ENCODE results near the gene MARS1. TPM values are rescaled to one million over a fixed set of nuclear protein-coding genes. Genes with fewer than 3 reads are reported as not detected.
"Not testable (repeated sequence)": the region's sequence is repeated elsewhere in the genome, so short reads cannot be mapped to it uniquely, and the experiment has no call there.

Gene MARS1
- polyA plus RNA-seq, 1 donor, result 81.9 TPM

GRCh38 chr12:57511588-57512325, 23.9 kb downstream of the MARS1 start:
- Histone ChIP-seq H3K36me3 (ENCODE audit: control insufficient read depth, insufficient read depth, low read length) (peaks cover 71% of the 10 kb centered on the region), H3K4me3 (ENCODE audit: low read length) (no peak overlapping the region), H3K9me3 (ENCODE audit: control insufficient read depth, low read depth, low read length) (no peaks in the 10 kb centered on the region), H3K27me3 (ENCODE audit: control insufficient read depth, insufficient read depth, low read length) (no peaks in the 10 kb centered on the region), H3K4me1 (ENCODE audit: control insufficient read depth, insufficient read depth, low read length) (no peaks in the 10 kb centered on the region), H3K27ac (ENCODE audit: low read length) (no peak overlapping the region)
- WGBS (ENCODE audit: insufficient coverage, low lambda C conversion rate), result no CpG with 5 or more reads among the region's 7 CpGs
- DNase-seq, result no peak

- no peaks in the 10 kb centered on the region for H3K27me3 ChIP-seq (ENCODE audit: control insufficient read depth, insufficient read depth, low read length)
- no peak for DNase-seq
- H3K4me3 ChIP-seq (ENCODE audit: low read length), result no peak overlapping the region
- no peak overlapping the region for H3K27ac ChIP-seq (ENCODE audit: low read length)
- peaks cover 79% of the 10 kb centered on the region for H3K36me3 ChIP-seq (ENCODE audit: control insufficient read depth, insufficient read depth, low read length)
- H3K4me1 ChIP-seq (ENCODE audit: control insufficient read depth, insufficient read depth, low read length), result no peaks in the 10 kb centered on the region
- no CpG with 5 or more reads among the region's 6 CpGs for WGBS (ENCODE audit: insufficient coverage, low lambda C conversion rate)
- H3K9me3 ChIP-seq (ENCODE audit: control insufficient read depth, low read depth, low read length), result no peaks in the 10 kb centered on the region
Observed at GRCh38 chr12:57512665-57513064, 24.8 kb downstream of the MARS1 start.

- Histone ChIP-seq H3K36me3 (ENCODE audit: control insufficient read depth, insufficient read depth, low read length) (peaks cover 79% of the 10 kb centered on the region), H3K27ac (ENCODE audit: low read length) (no peak overlapping the region), H3K4me1 (ENCODE audit: control insufficient read depth, insufficient read depth, low read length) (peaks cover 5% of the 10 kb centered on the region), H3K27me3 (ENCODE audit: control insufficient read depth, insufficient read depth, low read length) (no peaks in the 10 kb centered on the region), H3K4me3 (ENCODE audit: low read length) (no peak overlapping the region), H3K9me3 (ENCODE audit: control insufficient read depth, low read depth, low read length) (no peaks in the 10 kb centered on the region)
- WGBS (ENCODE audit: insufficient coverage, low lambda C conversion rate), result no CpG with 5 or more reads among the region's 5 CpGs
- DNase-seq, result no peak
Observed at GRCh38 chr12:57513266-57513665, 25.4 kb downstream of the MARS1 start.

DNA sequence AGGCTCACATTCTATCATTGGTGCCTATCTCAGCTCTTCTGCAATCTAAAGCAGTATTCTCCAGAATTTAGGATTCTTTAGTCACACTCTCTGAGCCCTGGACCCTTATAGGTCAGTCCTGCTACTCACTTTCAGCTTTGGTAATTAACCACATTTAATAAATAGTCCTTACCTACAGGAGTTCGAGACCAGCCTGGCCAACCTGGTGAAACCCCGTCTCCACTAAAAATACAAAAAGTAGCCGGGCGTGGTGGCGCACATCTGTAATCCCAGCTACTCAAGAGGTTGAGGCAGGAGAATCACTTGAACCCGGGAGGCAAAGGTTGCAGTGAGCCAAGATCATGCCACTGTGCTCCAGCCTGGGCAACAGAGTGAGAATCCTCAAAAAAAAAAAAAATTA, 25.8 kb downstream of the MARS1 start:
- H3K27ac ChIP-seq (ENCODE audit: low read length); H3K27me3 ChIP-seq (ENCODE audit: control insufficient read depth, insufficient read depth, low read length); H3K4me3 ChIP-seq (ENCODE audit: low read length); H3K9me3 ChIP-seq (ENCODE audit: control insufficient read depth, low read depth, low read length); H3K4me1 ChIP-seq (ENCODE audit: control insufficient read depth, insufficient read depth, low read length); DNase-seq: not testable (repeated sequence)
- WGBS (ENCODE audit: insufficient coverage, low lambda C conversion rate), result 100% methylated on average over 2 of the region's 6 CpGs
- H3K36me3 ChIP-seq (ENCODE audit: control insufficient read depth, insufficient read depth, low read length), result peaks cover 79% of the 10 kb centered on the region

DNA sequence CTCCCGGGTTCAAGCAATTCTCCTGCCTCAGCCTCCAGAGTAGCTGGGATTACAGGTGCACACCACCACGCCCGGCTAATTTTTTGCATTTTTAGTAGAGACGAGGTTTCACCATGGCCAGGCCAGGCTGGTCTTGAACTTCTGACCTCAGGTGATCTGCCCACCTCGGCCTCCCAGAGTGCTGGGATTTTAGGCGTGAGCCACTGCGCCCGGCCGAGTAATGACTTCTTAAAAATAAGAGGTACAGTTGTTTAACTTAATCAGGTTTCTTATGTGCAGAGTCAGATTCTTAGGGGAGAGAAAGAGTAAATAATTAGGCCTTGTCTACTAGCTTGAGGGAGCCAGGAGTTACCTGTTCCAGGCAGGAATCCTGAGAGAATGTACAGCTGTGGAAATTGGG, 26.4 kb downstream of the MARS1 start:
- Histone ChIP-seq H3K36me3 (ENCODE audit: control insufficient read depth, insufficient read depth, low read length) (peaks cover 76% of the 10 kb centered on the region), H3K4me1 (ENCODE audit: control insufficient read depth, insufficient read depth, low read length) (peaks cover 11% of the 10 kb centered on the region)
- WGBS (ENCODE audit: insufficient coverage, low lambda C conversion rate), result no CpG with 5 or more reads among the region's 9 CpGs
- not testable (repeated sequence) for H3K9me3 ChIP-seq (ENCODE audit: control insufficient read depth, low read depth, low read length); H3K27me3 ChIP-seq (ENCODE audit: control insufficient read depth, insufficient read depth, low read length); H3K27ac ChIP-seq (ENCODE audit: low read length); H3K4me3 ChIP-seq (ENCODE audit: low read length); DNase-seq

GRCh38 chr12:57514720-57515407, 27.0 kb downstream of the MARS1 start:
- DNase-seq, result no peak
- Histone ChIP-seq H3K4me1 (ENCODE audit: control insufficient read depth, insufficient read depth, low read length) (peaks cover 11% of the 10 kb centered on the region), H3K4me3 (ENCODE audit: low read length) (no peak overlapping the region), H3K9me3 (ENCODE audit: control insufficient read depth, low read depth, low read length) (no peaks in the 10 kb centered on the region), H3K36me3 (ENCODE audit: control insufficient read depth, insufficient read depth, low read length) (peaks cover 73% of the 10 kb centered on the region), H3K27me3 (ENCODE audit: control insufficient read depth, insufficient read depth, low read length) (no peaks in the 10 kb centered on the region), H3K27ac (ENCODE audit: low read length) (no peak overlapping the region)
- WGBS (ENCODE audit: insufficient coverage, low lambda C conversion rate), result no CpG with 5 or more reads among the region's 9 CpGs

- H3K4me1 ChIP-seq (ENCODE audit: control insufficient read depth, insufficient read depth, low read length), result peaks cover 11% of the 10 kb centered on the region
- H3K27me3 ChIP-seq (ENCODE audit: control insufficient read depth, insufficient read depth, low read length), result no peaks in the 10 kb centered on the region
- H3K9me3 ChIP-seq (ENCODE audit: control insufficient read depth, low read depth, low read length), result no peaks in the 10 kb centered on the region
- WGBS (ENCODE audit: insufficient coverage, low lambda C conversion rate), result no CpG with 5 or more reads among the region's 3 CpGs
- H3K4me3 ChIP-seq (ENCODE audit: low read length), result no peak overlapping the region
- H3K36me3 ChIP-seq (ENCODE audit: control insufficient read depth, insufficient read depth, low read length), result peaks cover 68% of the 10 kb centered on the region
- DNase-seq, result no peak
- no peak overlapping the region for H3K27ac ChIP-seq (ENCODE audit: low read length)
Observed at GRCh38 chr12:57515408-57515933, 27.6 kb downstream of the MARS1 start.

- H3K9me3 ChIP-seq (ENCODE audit: control insufficient read depth, low read depth, low read length), result no peaks in the 10 kb centered on the region
- WGBS (ENCODE audit: insufficient coverage, low lambda C conversion rate), result 89% methylated on average over 3 of the region's 11 CpGs
- no peaks in the 10 kb centered on the region for H3K27me3 ChIP-seq (ENCODE audit: control insufficient read depth, insufficient read depth, low read length)
- H3K4me3 ChIP-seq (ENCODE audit: low read length), result no peak overlapping the region
- H3K4me1 ChIP-seq (ENCODE audit: control insufficient read depth, insufficient read depth, low read length), result peaks cover 13% of the 10 kb centered on the region
- no peak for DNase-seq
- peaks cover 63% of the 10 kb centered on the region for H3K36me3 ChIP-seq (ENCODE audit: control insufficient read depth, insufficient read depth, low read length)
- no peak overlapping the region for H3K27ac ChIP-seq (ENCODE audit: low read length)
Observed at GRCh38 chr12:57515934-57516541, 28.2 kb downstream of the MARS1 start.

DNA sequence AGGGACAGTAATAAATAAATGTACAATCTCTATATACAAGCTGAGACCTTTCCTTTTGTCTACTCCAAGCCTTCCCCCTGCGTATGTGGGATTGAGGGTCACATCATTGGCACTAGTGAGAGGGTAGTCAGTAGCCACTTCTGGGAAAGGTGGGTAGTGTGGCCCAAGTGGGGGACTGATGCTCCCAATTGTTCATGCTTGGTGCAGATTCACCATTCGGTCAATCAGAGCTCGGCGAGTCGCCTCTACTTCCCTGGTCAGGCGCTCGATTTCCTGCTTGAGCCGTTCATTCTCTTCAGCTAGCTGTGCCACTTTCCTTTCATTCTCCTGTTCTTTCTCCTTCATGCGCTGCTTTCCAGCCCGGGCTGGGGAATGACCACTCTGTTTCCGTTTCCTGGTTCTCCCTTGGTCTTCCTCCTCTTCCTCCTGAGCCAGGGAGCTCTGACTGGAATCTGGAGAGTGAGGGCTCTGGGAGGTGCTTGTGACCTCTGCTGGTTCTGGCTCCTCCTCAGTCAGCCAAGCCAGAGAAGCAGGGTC, 28.8 kb downstream of the MARS1 start:
- WGBS (ENCODE audit: insufficient coverage, low lambda C conversion rate), result no CpG with 5 or more reads among the region's 11 CpGs
- DNase-seq, result no peak
- peaks cover 56% of the 10 kb centered on the region for H3K36me3 ChIP-seq (ENCODE audit: control insufficient read depth, insufficient read depth, low read length)
- no peak overlapping the region for H3K4me3 ChIP-seq (ENCODE audit: low read length)
- H3K9me3 ChIP-seq (ENCODE audit: control insufficient read depth, low read depth, low read length), result no peaks in the 10 kb centered on the region
- H3K4me1 ChIP-seq (ENCODE audit: control insufficient read depth, insufficient read depth, low read length), result peaks cover 19% of the 10 kb centered on the region
- no peak overlapping the region for H3K27ac ChIP-seq (ENCODE audit: low read length)
- H3K27me3 ChIP-seq (ENCODE audit: control insufficient read depth, insufficient read depth, low read length), result no peaks in the 10 kb centered on the region

- peaks cover 24% of the 10 kb centered on the region for H3K4me1 ChIP-seq (ENCODE audit: control insufficient read depth, insufficient read depth, low read length)
- no peak overlapping the region for H3K27ac ChIP-seq (ENCODE audit: low read length)
- no peak overlapping the region for H3K4me3 ChIP-seq (ENCODE audit: low read length)
Observed at GRCh38 chr12:57517187-57517586, 29.3 kb downstream of the MARS1 start.

More at GRCh38 chr12:57517187-57517586, 29.3 kb downstream of the MARS1 start:
- Histone ChIP-seq H3K9me3 (ENCODE audit: control insufficient read depth, low read depth, low read length) (no peaks in the 10 kb centered on the region), H3K36me3 (ENCODE audit: control insufficient read depth, insufficient read depth, low read length) (peaks cover 51% of the 10 kb centered on the region), H3K27me3 (ENCODE audit: control insufficient read depth, insufficient read depth, low read length) (no peaks in the 10 kb centered on the region)
- WGBS (ENCODE audit: insufficient coverage, low lambda C conversion rate), result no CpG with 5 or more reads among the region's 1 CpG
- no peak for DNase-seq

Measured in large intestine (tissue), 3 donors.